HepG2 (cell line): Measurements from ENCODE around the gene ITIH2. TPM values are rescaled to one million over a fixed set of nuclear protein-coding genes. Genes with fewer than 3 reads are reported as not detected.
A peak's percentile ranks its signal among the peaks of the same experiment; 100 is the strongest.

Experiments
- BCL6 ChIP-seq: IDR thresholded peaks from 2 replicates; pipeline ENCODE4 v1.6.1; 2016; ENCODE audit warnings: missing genetic modification reagents, missing compliant biosample characterization
- CEBPG ChIP-seq: IDR thresholded peaks from 2 replicates; pipeline ENCODE4 v1.6.1; 2016
- HOXA9 ChIP-seq: sonication (generic); formaldehyde crosslinking; IDR thresholded peaks from 2 replicates; pipeline ENCODE4 v1.8.1; 2022; ENCODE audit warnings: missing genetic modification reagents, mild to moderate bottlenecking, moderate library complexity, borderline replicate concordance
- IKZF1 ChIP-seq: fragments of 450-650 bp; IDR thresholded peaks from 2 replicates; pipeline ENCODE4 v1.7.1; 2016
- MLLT10 ChIP-seq: sonication (generic); formaldehyde crosslinking; IDR thresholded peaks from 2 replicates; pipeline ENCODE4 v1.4.0; 2020; ENCODE audit warnings: missing genetic modification reagents
- SIX1 ChIP-seq: sonication (generic); formaldehyde crosslinking; IDR thresholded peaks from 2 replicates; pipeline ENCODE4 v1.4.0; 2020; ENCODE audit warnings: missing genetic modification reagents, borderline replicate concordance
- YEATS2 ChIP-seq: sonication (generic); formaldehyde crosslinking; IDR thresholded peaks from 2 replicates; pipeline ENCODE4 v1.4.0; 2020; ENCODE audit warnings: missing genetic modification reagents, borderline replicate concordance
- ZFP37 ChIP-seq: sonication (generic); formaldehyde crosslinking; IDR thresholded peaks from 2 replicates; pipeline ENCODE4 v1.4.0; 2020; ENCODE audit warnings: missing genetic modification reagents, borderline replicate concordance
- ZMAT3 ChIP-seq: sonication (generic); formaldehyde crosslinking; conservative IDR thresholded peaks from 2 replicates; pipeline ENCODE4 v1.7.0; 2021; ENCODE audit warnings: missing genetic modification reagents
- ZNF121 ChIP-seq: sonication (generic); formaldehyde crosslinking; IDR thresholded peaks from 2 replicates; pipeline ENCODE4 v1.5.0; 2020; ENCODE audit warnings: mild to moderate bottlenecking, missing genetic modification reagents
- ZNF773 ChIP-seq: sonication (generic); formaldehyde crosslinking; IDR thresholded peaks from 2 replicates; pipeline ENCODE4 v1.4.0; 2020; ENCODE audit warnings: missing genetic modification reagents, borderline replicate concordance
- ZNF841 ChIP-seq: sonication (generic); formaldehyde crosslinking; IDR thresholded peaks from 2 replicates; pipeline ENCODE4 v1.8.1; 2023; ENCODE audit warnings: missing genetic modification reagents, borderline replicate concordance
- ZSCAN25 ChIP-seq: sonication (generic); formaldehyde crosslinking; IDR thresholded peaks from 2 replicates; pipeline ENCODE4 v1.8.0; 2022; ENCODE audit warnings: mild to moderate bottlenecking, missing genetic modification reagents
- ZSCAN29 ChIP-seq: sonication (generic); formaldehyde crosslinking; conservative IDR thresholded peaks from 2 replicates; pipeline ENCODE4 v1.4.0; 2020; ENCODE audit warnings: mild to moderate bottlenecking, missing genetic modification reagents
- polyA plus RNA-seq, 8 experiments: library from polyadenylated mRNA; depleted of rRNA in 3 of 8; stranded (reverse) in 7 of 8; unstranded in 1 of 8; fragments of >200 nt; fragmentation: Illumina TruSeq in 4 of 8; extraction: Trizol in 4 of 8; gene quantifications; 2 replicates each; pipeline versions ENCODE4 v1.2.1 to v1.2.3, GENCODE V29; 2011 to 2016; ENCODE audit warnings: low read depth in 4 of 8, missing spikeins in 1 of 8, mixed read lengths in 1 of 8; ENCODE audit not compliant: insufficient read depth in 1 of 8
- total RNA-seq, 5 experiments: library from RNA; depleted of rRNA; stranded (reverse); fragments of >200 nt; fragmentation: Illumina TruSeq; extraction: Trizol; gene quantifications; 2 replicates each; pipeline ENCODE4 v1.2.3, GENCODE V29; 2016; ENCODE audit warnings: low read depth in 1 of 5
- TF ChIP-seq, protein P1 (sequence below): sonication (generic); formaldehyde crosslinking; IDR thresholded peaks from 2 replicates; pipeline ENCODE4 v1.4.0; 2020; ENCODE audit warnings: low read depth, missing genetic modification reagents
- TF ChIP-seq, protein P2 (sequence below): sonication (generic); formaldehyde crosslinking; IDR thresholded peaks from 2 replicates; pipeline ENCODE4 v1.5.0; 2020; ENCODE audit warnings: mild to moderate bottlenecking, missing genetic modification reagents, borderline replicate concordance
- TF ChIP-seq, protein P3 (sequence below): sonication (generic); IDR thresholded peaks from 2 replicates; pipeline ENCODE4 v1.6.1; 2016; ENCODE audit warnings: low read depth, borderline replicate concordance
- TF ChIP-seq, protein P4 (sequence below): sonication (generic); formaldehyde crosslinking; IDR thresholded peaks from 2 replicates; pipeline ENCODE4 v1.8.1; 2022; ENCODE audit warnings: mild to moderate bottlenecking, missing genetic modification reagents
- TF ChIP-seq, protein P5 (sequence below): sonication (generic); formaldehyde crosslinking; IDR thresholded peaks from 2 replicates; pipeline ENCODE4 v1.4.0; 2020; ENCODE audit warnings: mild to moderate bottlenecking, missing genetic modification reagents, borderline replicate concordance

Gene ITIH2
- total and polyA plus RNA-seq, 2 of the 13 experiments (the other 11 are each of a cell fraction or from before 2014, with no cell fraction given): 1,197 to 1,427 TPM

DNA sequence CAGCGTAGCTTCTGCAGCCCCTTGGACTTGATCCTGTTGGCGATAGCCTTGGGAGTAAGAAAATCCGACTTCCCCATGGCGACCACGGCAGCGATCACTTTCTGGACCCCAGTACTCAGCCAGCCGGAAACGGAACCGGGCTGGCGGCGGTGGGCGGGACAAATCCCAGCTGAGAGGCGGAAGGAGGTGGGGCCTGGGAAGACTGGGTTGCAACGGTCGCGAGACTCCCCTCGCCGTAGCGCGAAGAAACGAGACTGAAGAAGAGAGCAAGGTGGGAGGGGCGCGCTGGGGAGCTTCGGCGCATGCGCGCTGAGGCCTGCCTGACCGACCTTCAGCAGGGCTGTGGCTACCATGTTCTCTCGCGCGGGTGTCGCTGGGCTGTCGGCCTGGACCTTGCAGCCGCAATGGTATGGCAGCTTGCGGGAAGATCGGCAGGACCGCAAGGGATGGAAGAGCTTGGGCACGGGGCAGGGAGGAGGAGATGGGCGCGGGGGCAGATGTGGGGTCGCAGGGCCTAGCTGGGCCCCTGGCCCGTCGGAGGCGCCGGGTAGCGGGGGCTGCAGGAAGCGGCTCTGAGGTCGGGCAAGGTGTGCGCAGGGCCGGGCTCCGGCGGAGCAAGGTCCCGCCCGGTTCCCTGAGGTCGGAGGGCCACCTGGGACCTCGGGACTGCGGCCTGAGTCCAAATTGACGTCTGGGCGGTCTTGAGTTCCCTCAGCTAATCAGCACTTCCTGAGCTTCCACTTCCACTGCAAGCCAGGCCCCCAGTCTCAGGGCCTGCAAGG lies 84.9 kb downstream of the ITIH2 start, which contains the start of the genes ATP5F1C and KIN (continued):
- TF ChIP-seq, protein P1, sequence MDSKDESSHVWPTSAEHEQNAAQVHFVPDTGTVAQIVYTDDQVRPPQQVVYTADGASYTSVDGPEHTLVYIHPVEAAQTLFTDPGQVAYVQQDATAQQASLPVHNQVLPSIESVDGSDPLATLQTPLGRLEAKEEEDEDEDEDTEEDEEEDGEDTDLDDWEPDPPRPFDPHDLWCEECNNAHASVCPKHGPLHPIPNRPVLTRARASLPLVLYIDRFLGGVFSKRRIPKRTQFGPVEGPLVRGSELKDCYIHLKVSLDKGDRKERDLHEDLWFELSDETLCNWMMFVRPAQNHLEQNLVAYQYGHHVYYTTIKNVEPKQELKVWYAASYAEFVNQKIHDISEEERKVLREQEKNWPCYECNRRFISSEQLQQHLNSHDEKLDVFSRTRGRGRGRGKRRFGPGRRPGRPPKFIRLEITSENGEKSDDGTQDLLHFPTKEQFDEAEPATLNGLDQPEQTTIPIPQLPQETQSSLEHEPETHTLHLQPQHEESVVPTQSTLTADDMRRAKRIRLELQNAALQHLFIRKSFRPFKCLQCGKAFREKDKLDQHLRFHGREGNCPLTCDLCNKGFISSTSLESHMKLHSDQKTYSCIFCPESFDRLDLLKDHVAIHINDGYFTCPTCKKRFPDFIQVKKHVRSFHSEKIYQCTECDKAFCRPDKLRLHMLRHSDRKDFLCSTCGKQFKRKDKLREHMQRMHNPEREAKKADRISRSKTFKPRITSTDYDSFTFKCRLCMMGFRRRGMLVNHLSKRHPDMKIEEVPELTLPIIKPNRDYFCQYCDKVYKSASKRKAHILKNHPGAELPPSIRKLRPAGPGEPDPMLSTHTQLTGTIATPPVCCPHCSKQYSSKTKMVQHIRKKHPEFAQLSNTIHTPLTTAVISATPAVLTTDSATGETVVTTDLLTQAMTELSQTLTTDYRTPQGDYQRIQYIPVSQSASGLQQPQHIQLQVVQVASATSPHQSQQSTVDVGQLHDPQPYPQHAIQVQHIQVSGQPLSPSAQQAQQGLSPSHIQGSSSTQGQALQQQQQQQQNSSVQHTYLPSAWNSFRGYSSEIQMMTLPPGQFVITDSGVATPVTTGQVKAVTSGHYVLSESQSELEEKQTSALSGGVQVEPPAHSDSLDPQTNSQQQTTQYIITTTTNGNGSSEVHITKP (CRISPR knock-in tag): no peak
- TF ChIP-seq IKZF1: no peak
- TF ChIP-seq MLLT10 (CRISPR knock-in tag): no peak
- TF ChIP-seq BCL6 (CRISPR knock-in tag): 0 out of 2 replicates have a peak, but pooled peaks have one; percentile 7
- 0 out of 2 replicates have a peak, but pooled peaks have one; percentile 73 for TF ChIP-seq ZMAT3 (CRISPR knock-in tag)
- TF ChIP-seq, protein P2, sequence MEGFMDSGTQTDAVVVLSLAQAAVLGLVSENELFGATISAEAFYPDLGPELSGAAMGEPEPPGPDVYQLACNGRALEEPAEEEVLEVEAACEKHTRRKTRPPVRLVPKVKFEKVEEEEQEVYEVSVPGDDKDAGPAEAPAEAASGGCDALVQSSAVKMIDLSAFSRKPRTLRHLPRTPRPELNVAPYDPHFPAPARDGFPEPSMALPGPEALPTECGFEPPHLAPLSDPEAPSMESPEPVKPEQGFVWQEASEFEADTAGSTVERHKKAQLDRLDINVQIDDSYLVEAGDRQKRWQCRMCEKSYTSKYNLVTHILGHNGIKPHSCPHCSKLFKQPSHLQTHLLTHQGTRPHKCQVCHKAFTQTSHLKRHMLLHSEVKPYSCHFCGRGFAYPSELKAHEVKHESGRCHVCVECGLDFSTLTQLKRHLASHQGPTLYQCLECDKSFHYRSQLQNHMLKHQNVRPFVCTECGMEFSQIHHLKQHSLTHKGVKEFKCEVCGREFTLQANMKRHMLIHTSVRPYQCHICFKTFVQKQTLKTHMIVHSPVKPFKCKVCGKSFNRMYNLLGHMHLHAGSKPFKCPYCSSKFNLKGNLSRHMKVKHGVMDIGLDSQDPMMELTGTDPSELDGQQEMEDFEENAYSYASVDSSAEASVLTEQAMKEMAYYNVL: peak; percentile 39; the same call in 1 of the 2 replicates
- TF ChIP-seq, protein P3, sequence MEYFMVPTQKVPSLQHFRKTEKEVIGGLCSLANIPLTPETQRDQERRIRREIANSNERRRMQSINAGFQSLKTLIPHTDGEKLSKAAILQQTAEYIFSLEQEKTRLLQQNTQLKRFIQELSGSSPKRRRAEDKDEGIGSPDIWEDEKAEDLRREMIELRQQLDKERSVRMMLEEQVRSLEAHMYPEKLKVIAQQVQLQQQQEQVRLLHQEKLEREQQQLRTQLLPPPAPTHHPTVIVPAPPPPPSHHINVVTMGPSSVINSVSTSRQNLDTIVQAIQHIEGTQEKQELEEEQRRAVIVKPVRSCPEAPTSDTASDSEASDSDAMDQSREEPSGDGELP: peak; percentile 98
- no peak; the same call in 1 of the 2 replicates for TF ChIP-seq ZSCAN25
- TF ChIP-seq, protein P4, sequence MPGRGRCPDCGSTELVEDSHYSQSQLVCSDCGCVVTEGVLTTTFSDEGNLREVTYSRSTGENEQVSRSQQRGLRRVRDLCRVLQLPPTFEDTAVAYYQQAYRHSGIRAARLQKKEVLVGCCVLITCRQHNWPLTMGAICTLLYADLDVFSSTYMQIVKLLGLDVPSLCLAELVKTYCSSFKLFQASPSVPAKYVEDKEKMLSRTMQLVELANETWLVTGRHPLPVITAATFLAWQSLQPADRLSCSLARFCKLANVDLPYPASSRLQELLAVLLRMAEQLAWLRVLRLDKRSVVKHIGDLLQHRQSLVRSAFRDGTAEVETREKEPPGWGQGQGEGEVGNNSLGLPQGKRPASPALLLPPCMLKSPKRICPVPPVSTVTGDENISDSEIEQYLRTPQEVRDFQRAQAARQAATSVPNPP (CRISPR knock-in tag): no peak
- TF ChIP-seq, protein P5, sequence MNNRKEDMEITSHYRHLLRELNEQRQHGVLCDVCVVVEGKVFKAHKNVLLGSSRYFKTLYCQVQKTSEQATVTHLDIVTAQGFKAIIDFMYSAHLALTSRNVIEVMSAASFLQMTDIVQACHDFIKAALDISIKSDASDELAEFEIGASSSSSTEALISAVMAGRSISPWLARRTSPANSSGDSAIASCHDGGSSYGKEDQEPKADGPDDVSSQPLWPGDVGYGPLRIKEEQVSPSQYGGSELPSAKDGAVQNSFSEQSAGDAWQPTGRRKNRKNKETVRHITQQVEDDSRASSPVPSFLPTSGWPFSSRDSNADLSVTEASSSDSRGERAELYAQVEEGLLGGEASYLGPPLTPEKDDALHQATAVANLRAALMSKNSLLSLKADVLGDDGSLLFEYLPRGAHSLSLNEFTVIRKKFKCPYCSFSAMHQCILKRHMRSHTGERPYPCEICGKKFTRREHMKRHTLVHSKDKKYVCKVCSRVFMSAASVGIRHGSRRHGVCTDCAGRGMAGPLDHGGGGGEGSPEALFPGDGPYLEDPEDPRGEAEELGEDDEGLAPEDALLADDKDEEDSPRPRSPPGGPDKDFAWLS (CRISPR knock-in tag): no peak
- TF ChIP-seq CEBPG (CRISPR knock-in tag): 0 out of 2 replicates have a peak, but pooled peaks have one; percentile 12
- no peak for TF ChIP-seq ZSCAN29
- TF ChIP-seq YEATS2 (CRISPR knock-in tag): peak; percentile 88; the same call in 1 of the 2 replicates
- peak; percentile 4; the same call in 1 of the 2 replicates for TF ChIP-seq ZNF121 (CRISPR knock-in tag)
- no peak for TF ChIP-seq ZFP37 (CRISPR knock-in tag)
- no peak for TF ChIP-seq ZNF773
- TF ChIP-seq ZNF841 (CRISPR knock-in tag): no peak
- no peak for TF ChIP-seq SIX1 (CRISPR knock-in tag)
- no peak for TF ChIP-seq HOXA9
